CD4-positive, alpha-beta memory T cell (primary cell): ENCODE data around the gene MOB2. TPM values are rescaled to one million over a fixed set of nuclear protein-coding genes. Genes with fewer than 3 reads are reported as not detected.

Source experiments
- CTCF ChIA-PET: fragments of 350-600 bp; sonication (Branson Sonifier 250); formaldehyde crosslinking; loops from one replicate; lab custom pipeline; 2021; ENCODE audit warnings: inconsistent platforms; ENCODE audit not compliant: partially characterized antibody; lab: Charles Lee
- POLR2A ChIA-PET: fragments of 350-600 bp; sonication (Branson Sonifier 250); formaldehyde crosslinking; loops from one replicate; lab custom pipeline; 2021; ENCODE audit not compliant: partially characterized antibody; lab: Charles Lee
- DNase-seq, 5 donors: peaks; one replicate each; pipeline versions ENCODE4 v3.0.0 to v3.0.0-alpha.2; 2020 to 2022; ENCODE audit warnings: mixed read lengths in 1 of 5
- H3K27ac ChIP-seq: one replicate; pipeline ENCODE4 v1.7.0; 2013; ENCODE audit warnings: low read depth, low read length
- H3K27me3 ChIP-seq: 2 replicates; pipeline ENCODE4 v1.7.0; 2013; ENCODE audit warnings: mild to moderate bottlenecking, low read length, moderate library complexity; ENCODE audit not compliant: insufficient read depth
- H3K36me3 ChIP-seq: 2 replicates; pipeline ENCODE4 v1.7.0; 2013; ENCODE audit warnings: mild to moderate bottlenecking, low read length, moderate library complexity; ENCODE audit not compliant: insufficient read depth
- H3K4me1 ChIP-seq: 2 replicates; pipeline ENCODE4 v1.7.0; 2013; ENCODE audit warnings: mild to moderate bottlenecking, low read length, moderate library complexity; ENCODE audit not compliant: insufficient read depth
- H3K4me3 ChIP-seq, 2 donors: one replicate each; pipeline ENCODE4 v1.7.0; 2013; ENCODE audit warnings: low read length in 2 of 2, mild to moderate bottlenecking in 1 of 2
- H3K9me3 ChIP-seq, 2 donors: one replicate each; pipeline ENCODE4 v1.7.0; 2013; ENCODE audit warnings: low read length in 2 of 2, control low read depth in 1 of 2; ENCODE audit not compliant: control insufficient read depth in 1 of 2
- H3K27ac Mint-ChIP-seq, 7 donors: one replicate each; pipeline ENCODE4 v1.8.0; 2020 to 2021; ENCODE audit warnings: mixed read lengths in 7 of 7, mild to moderate bottlenecking in 6 of 7, inconsistent platforms in 3 of 7, moderate library complexity in 3 of 7
- H3K27me3 Mint-ChIP-seq, 2 donors: one replicate each; pipeline ENCODE4 v1.8.0; 2020 to 2021; ENCODE audit warnings: mixed read lengths in 2 of 2
- H3K36me3 Mint-ChIP-seq, 2 donors: one replicate each; pipeline ENCODE4 v1.8.0; 2020 to 2021; ENCODE audit warnings: mixed read lengths in 2 of 2, inconsistent platforms in 1 of 2, mild to moderate bottlenecking in 1 of 2
- H3K4me1 Mint-ChIP-seq, 4 donors: one replicate each; pipeline ENCODE4 v1.8.0; 2020 to 2021; ENCODE audit warnings: mixed read lengths in 4 of 4, mild to moderate bottlenecking in 1 of 4
- H3K4me3 Mint-ChIP-seq, 8 donors: one replicate each; pipeline ENCODE4 v1.8.0; 2020 to 2021; ENCODE audit warnings: mixed read lengths in 8 of 8, mild to moderate bottlenecking in 7 of 8, moderate library complexity in 6 of 8, inconsistent platforms in 3 of 8
- H3K9me3 Mint-ChIP-seq, 8 donors: one replicate each; pipeline ENCODE4 v1.8.0; 2020 to 2021; ENCODE audit warnings: mixed read lengths in 8 of 8, mild to moderate bottlenecking in 5 of 8, inconsistent platforms in 3 of 8, moderate library complexity in 1 of 8
- intact Hi-C: fragments of 100-400 bp; cut with micrococcal nuclease; formaldehyde crosslinking; loops from one replicate; pipeline ENCODE4 v1.15.1; 2023
- polyA plus RNA-seq, 2 donors: library from polyadenylated mRNA; unstranded; fragments of 300-500 nt; fragmentation: Illumina TruSeq; gene quantifications; one replicate each; pipeline ENCODE4 v1.2.3, GENCODE V29; 2021
- total RNA-seq, 2 experiments: library from RNA; stranded (reverse); gene quantifications; one replicate each; pipeline ENCODE4 v1.2.3, GENCODE V29; 2021

Gene MOB2
- total RNA-seq (10 to 100 TPM; 73.1 to 74.1 TPM), polyA plus RNA-seq (10 to 100 TPM; 48.8 to 67.0 TPM)

- intact Hi-C loops = no loop called here
- ChIA-PET POLR2A (no interaction called here), CTCF (no interaction called here)
- Mint-ChIP-seq H3K36me3 (peaks cover 0 to 8% of the 10 kb centered on the region in 2 donors), H3K4me1 (peaks cover 16 to 54% (median 36%) of the 10 kb centered on the region in 4 donors), H3K4me3 (peak within 1 kb of the TSS in 3 of 8 donors; percentile 10 to 36 (median 25)), H3K27ac (peak within 1 kb of the TSS in 6 of 7 donors; percentile 7 to 75 (median 55)), H3K9me3 (no peaks in the 10 kb centered on the region), H3K27me3 (no peaks in the 10 kb centered on the region)
- H3K27me3 ChIP-seq = no peaks in the 10 kb centered on the region
- H3K27ac ChIP-seq = no peak within 1 kb of the TSS
- no peak within 1 kb of the TSS for H3K4me3 ChIP-seq
- H3K36me3 ChIP-seq = no peaks in the 10 kb centered on the region
- peak; percentile 6 to 54 (median 16) for DNase-seq
- H3K9me3 ChIP-seq = no peaks in the 10 kb centered on the region
- H3K4me1 ChIP-seq = peaks cover 56% of the 10 kb centered on the region
Observed at GRCh38 chr11:1486054-1486825, at the start of gene MOB2. MOB2 (minus strand) TSS chr11:1486779; CDS start chr11:1486556, 223 bp downstream.

GRCh38 chr11:1534682-1535081, 48.1 kb upstream of the MOB2 start:
- POLR2A ChIA-PET = no interaction called here
- H3K4me3 Mint-ChIP-seq = peak overlapping the region in 1 of 8 donors; percentile 23
- peaks cover 25 to 68% (median 34%) of the 10 kb centered on the region in 4 donors for H3K4me1 Mint-ChIP-seq

GRCh38 chr11:1534171-1534570, 47.6 kb upstream of the MOB2 start:
- no peak overlapping the region for H3K4me3 Mint-ChIP-seq
- intact Hi-C loops = no loop called here
- POLR2A ChIA-PET = no interaction called here
- H3K36me3 Mint-ChIP-seq = peaks cover 9 to 14% of the 10 kb centered on the region in 2 donors
- Histone ChIP-seq H3K4me3 (no peak overlapping the region), H3K9me3 (no peaks in the 10 kb centered on the region), H3K36me3 (peaks cover 26% of the 10 kb centered on the region), H3K4me1 (peaks cover 74% of the 10 kb centered on the region), H3K27ac (no peak overlapping the region), H3K27me3 (no peaks in the 10 kb centered on the region)
- peak overlapping the region in 1 of 7 donors; percentile 41 for H3K27ac Mint-ChIP-seq
- no peaks in the 10 kb centered on the region for H3K27me3 Mint-ChIP-seq
- CTCF ChIA-PET = no interaction called here
- peaks cover 25 to 73% (median 36%) of the 10 kb centered on the region in 4 donors for H3K4me1 Mint-ChIP-seq
- no peak for DNase-seq
- H3K9me3 Mint-ChIP-seq = peaks cover 0 to 2% (median 0%) of the 10 kb centered on the region in 8 donors

More at GRCh38 chr11:1534682-1535081, 48.1 kb upstream of the MOB2 start:
- peaks cover 69% of the 10 kb centered on the region for H3K4me1 ChIP-seq
- no peak overlapping the region for H3K4me3 ChIP-seq
- no peaks in the 10 kb centered on the region for H3K27me3 ChIP-seq
- H3K36me3 Mint-ChIP-seq = peaks cover 9 to 14% of the 10 kb centered on the region in 2 donors
- intact Hi-C loops = no loop called here
- H3K27me3 Mint-ChIP-seq = no peaks in the 10 kb centered on the region
- no peak for DNase-seq
- peak overlapping the region in 1 of 7 donors; percentile 41 for H3K27ac Mint-ChIP-seq
- H3K9me3 Mint-ChIP-seq = peaks cover 0 to 2% (median 0%) of the 10 kb centered on the region in 8 donors
- CTCF ChIA-PET = interaction anchor here (2.3 kb wide), 1 partner anchor 39 kb away, joined by 12 read pairs; no protein-coding TSS in a partner anchor
- H3K27ac ChIP-seq = no peak overlapping the region
- no peaks in the 10 kb centered on the region for H3K9me3 ChIP-seq
- peaks cover 26% of the 10 kb centered on the region for H3K36me3 ChIP-seq

GRCh38 chr11:1533342-1533725, 46.8 kb upstream of the MOB2 start:
- no peak for DNase-seq
- no peak overlapping the region for H3K4me3 ChIP-seq
- H3K4me1 ChIP-seq = peaks cover 82% of the 10 kb centered on the region
- H3K36me3 Mint-ChIP-seq = peaks cover 9 to 15% of the 10 kb centered on the region in 2 donors
- no peak overlapping the region for H3K27ac Mint-ChIP-seq
- H3K9me3 ChIP-seq = no peaks in the 10 kb centered on the region
- H3K27ac ChIP-seq = no peak overlapping the region
- H3K4me3 Mint-ChIP-seq = peak overlapping the region in 1 of 8 donors; percentile 49
- ChIA-PET CTCF (no interaction called here), POLR2A (no interaction called here)
- peaks cover 26% of the 10 kb centered on the region for H3K36me3 ChIP-seq
- no peaks in the 10 kb centered on the region for H3K27me3 Mint-ChIP-seq
- intact Hi-C loops = no loop called here
- H3K4me1 Mint-ChIP-seq = peaks cover 27 to 81% (median 38%) of the 10 kb centered on the region in 4 donors
- H3K27me3 ChIP-seq = no peaks in the 10 kb centered on the region
- peaks cover 0 to under 1% (median 0%) of the 10 kb centered on the region in 8 donors for H3K9me3 Mint-ChIP-seq

- H3K27ac Mint-ChIP-seq = peak overlapping the region in 2 of 7 donors; percentile 59 to 80
Observed at GRCh38 chr11:1532606-1533341, 46.2 kb upstream of the MOB2 start.

GRCh38 chr11:1532014-1532586, 45.5 kb upstream of the MOB2 start:
- peaks cover 9 to 20% of the 10 kb centered on the region in 2 donors for H3K36me3 Mint-ChIP-seq
- H3K27ac ChIP-seq = no peak overlapping the region
- H3K4me3 Mint-ChIP-seq = no peak overlapping the region
- no peaks in the 10 kb centered on the region for H3K27me3 Mint-ChIP-seq
- intact Hi-C loops = no loop called here
- H3K4me3 ChIP-seq = no peak overlapping the region
- CTCF ChIA-PET = interaction anchor here (0.7 to 1.0 kb wide), 2 partner anchors 18 to 63 kb away, joined by 3 to 4 read pairs; no protein-coding TSS in a partner anchor
- peak overlapping the region in 1 of 7 donors; percentile 37 for H3K27ac Mint-ChIP-seq
- no peaks in the 10 kb centered on the region for H3K27me3 ChIP-seq
- peaks cover 29 to 86% (median 40%) of the 10 kb centered on the region in 4 donors for H3K4me1 Mint-ChIP-seq
- no peak for DNase-seq
- no peaks in the 10 kb centered on the region for H3K9me3 ChIP-seq
- peaks cover 80% of the 10 kb centered on the region for H3K4me1 ChIP-seq
- POLR2A ChIA-PET = no interaction called here
- no peaks in the 10 kb centered on the region for H3K9me3 Mint-ChIP-seq
- peaks cover 26% of the 10 kb centered on the region for H3K36me3 ChIP-seq

More at GRCh38 chr11:1532606-1533341, 46.2 kb upstream of the MOB2 start:
- Histone ChIP-seq H3K36me3 (peaks cover 26% of the 10 kb centered on the region), H3K27ac (no peak overlapping the region), H3K9me3 (no peaks in the 10 kb centered on the region), H3K4me3 (no peak overlapping the region), H3K4me1 (peaks cover 86% of the 10 kb centered on the region), H3K27me3 (no peaks in the 10 kb centered on the region)
- no peaks in the 10 kb centered on the region for H3K9me3 Mint-ChIP-seq
- ChIA-PET CTCF (no interaction called here), POLR2A (no interaction called here)
- no peak for DNase-seq
- peaks cover 32 to 87% (median 41%) of the 10 kb centered on the region in 4 donors for H3K4me1 Mint-ChIP-seq
- no peaks in the 10 kb centered on the region for H3K27me3 Mint-ChIP-seq
- intact Hi-C loops = no loop called here
- H3K4me3 Mint-ChIP-seq = peak overlapping the region in 2 of 8 donors; percentile 22 to 49
- H3K36me3 Mint-ChIP-seq = peaks cover 9 to 20% of the 10 kb centered on the region in 2 donors
